Omental fat pad (tissue), 4 donors: Measurements from ENCODE around the gene KRT34. TPM values are rescaled to one million over a fixed set of nuclear protein-coding genes. Genes with fewer than 3 reads are reported as not detected.

Experiments used
- ATAC-seq: fragments of 150-250 bp; one replicate; pipeline ENCODE4 v1.9.1; 2016; ENCODE audit warnings: mild to moderate bottlenecking, moderate library complexity; ENCODE audit not compliant: low FRiP score
- DNase-seq: peaks from one replicate; pipeline ENCODE4 v3.0.0-alpha.2; 2019; ENCODE audit warnings: low spot score
- total RNA-seq, 4 donors: library from RNA; depleted of rRNA; stranded (reverse); fragments of >200 nt; gene quantifications; one replicate each; pipeline ENCODE4 v1.1.0, GENCODE V29; 2016
- TF ChIP-seq, protein P1 (sequence below), 3 donors: fragments of 450-650 bp; IDR thresholded peaks; one replicate each; pipeline ENCODE4 v1.5.1; 2016 to 2017; ENCODE audit warnings: antibody characterized with exemption in 3 of 3, mild to moderate bottlenecking in 3 of 3, moderate library complexity in 2 of 3

KRT34 gene
- total RNA-seq, 4 donors from 2014 or later: not detected

DNA sequence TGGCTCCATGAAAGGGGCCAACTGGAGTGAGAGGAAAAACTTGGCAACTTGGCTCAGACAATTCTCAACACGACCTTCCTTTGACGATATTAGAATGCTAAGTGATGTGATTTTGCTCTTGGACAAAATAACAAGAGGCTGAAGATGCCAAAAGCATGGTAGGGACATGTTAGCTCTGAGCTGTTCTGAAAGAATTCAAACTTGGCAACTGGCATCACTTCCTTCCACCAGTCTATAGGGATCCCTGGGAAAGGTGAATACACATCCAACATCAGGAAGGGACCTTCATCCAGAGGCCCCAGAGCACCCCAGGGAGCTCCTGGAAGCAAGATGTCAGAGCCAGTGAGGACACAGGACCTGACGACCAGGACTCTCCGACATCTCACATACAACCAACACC, 38.0 kb upstream of the KRT34 start:
- DNase-seq (no peak), ATAC-seq (no peak)
- TF ChIP-seq, protein P1, sequence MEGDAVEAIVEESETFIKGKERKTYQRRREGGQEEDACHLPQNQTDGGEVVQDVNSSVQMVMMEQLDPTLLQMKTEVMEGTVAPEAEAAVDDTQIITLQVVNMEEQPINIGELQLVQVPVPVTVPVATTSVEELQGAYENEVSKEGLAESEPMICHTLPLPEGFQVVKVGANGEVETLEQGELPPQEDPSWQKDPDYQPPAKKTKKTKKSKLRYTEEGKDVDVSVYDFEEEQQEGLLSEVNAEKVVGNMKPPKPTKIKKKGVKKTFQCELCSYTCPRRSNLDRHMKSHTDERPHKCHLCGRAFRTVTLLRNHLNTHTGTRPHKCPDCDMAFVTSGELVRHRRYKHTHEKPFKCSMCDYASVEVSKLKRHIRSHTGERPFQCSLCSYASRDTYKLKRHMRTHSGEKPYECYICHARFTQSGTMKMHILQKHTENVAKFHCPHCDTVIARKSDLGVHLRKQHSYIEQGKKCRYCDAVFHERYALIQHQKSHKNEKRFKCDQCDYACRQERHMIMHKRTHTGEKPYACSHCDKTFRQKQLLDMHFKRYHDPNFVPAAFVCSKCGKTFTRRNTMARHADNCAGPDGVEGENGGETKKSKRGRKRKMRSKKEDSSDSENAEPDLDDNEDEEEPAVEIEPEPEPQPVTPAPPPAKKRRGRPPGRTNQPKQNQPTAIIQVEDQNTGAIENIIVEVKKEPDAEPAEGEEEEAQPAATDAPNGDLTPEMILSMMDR (IDR thresholded peaks at IDR 0.05): no peak

- no peak for ATAC-seq
- no peak for DNase-seq
Observed at GRCh38 chr17:41419716-41420115, 37.6 kb upstream of the KRT34 start.

DNA sequence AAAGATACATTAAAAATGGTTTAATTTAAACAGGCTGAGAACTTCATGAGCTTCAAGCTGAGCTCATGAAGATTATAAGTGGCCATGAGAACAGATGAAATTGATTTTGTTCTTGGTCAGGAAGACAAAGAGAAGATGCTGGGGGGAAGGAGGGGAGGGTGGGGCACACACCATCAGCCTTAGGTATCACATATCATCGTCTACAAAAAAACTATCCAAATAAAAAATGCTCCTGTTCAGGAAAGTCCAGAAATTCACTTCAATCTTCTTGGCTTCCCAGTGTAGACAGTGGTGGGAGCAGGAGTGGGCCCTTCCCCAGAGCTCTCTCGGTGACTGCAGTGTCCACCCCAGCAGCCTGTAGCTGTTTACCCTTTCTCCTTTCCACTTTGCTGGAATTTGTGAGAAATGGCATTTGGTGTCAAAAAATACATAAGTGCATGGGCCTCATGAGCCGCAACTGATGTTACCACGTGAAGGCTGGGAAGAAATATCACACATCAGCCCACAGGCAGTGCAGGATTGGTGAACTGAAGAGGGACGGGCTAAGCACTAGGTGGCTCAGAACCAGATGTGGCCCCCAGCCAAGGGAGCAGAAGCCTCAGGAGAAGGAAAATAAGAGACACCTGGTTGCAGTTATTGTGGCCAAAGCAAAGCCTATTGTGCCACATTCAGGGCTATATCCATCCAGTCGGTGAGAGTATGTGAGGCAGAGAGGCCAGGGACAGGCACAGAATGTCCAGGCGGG, 36.2 kb upstream of the KRT34 start:
- TF ChIP-seq, protein P1 (IDR thresholded peaks at IDR 0.05): no peak
- DNase-seq (no peak), ATAC-seq (no peak)

More at GRCh38 chr17:41419716-41420115, 37.6 kb upstream of the KRT34 start:
- TF ChIP-seq, protein P1 (IDR thresholded peaks at IDR 0.05): no peak

- ATAC-seq: no peak
- TF ChIP-seq, protein P1 (IDR thresholded peaks at IDR 0.05): no peak
- no peak for DNase-seq
Observed at GRCh38 chr17:41417576-41418015, 35.5 kb upstream of the KRT34 start.

DNA sequence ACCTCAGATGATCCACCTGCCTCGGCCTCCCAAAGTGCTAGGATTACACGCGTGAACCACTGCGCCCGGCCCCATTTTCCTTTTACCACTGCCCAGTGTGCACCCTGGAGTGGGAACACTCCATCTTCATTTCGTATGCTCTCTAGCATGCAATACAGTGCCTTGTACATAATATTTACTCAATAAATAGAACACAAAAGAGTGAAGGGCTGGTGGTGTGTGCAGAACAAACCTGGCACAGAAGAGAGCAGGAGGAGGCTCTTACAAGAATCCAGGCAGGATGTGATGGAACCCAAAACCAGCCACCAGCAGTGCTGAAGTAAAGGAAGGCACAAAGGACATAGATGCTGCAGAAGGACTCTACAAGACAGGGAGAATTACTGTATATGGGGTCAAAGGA, 35.0 kb upstream of the KRT34 start:
- ATAC-seq (no peak), DNase-seq (no peak)
- TF ChIP-seq, protein P1 (IDR thresholded peaks at IDR 0.05): no peak

GRCh38 chr17:41416479-41416878, 34.4 kb upstream of the KRT34 start:
- TF ChIP-seq, protein P1 (IDR thresholded peaks at IDR 0.05): no peak
- ATAC-seq (no peak), DNase-seq (no peak)

- TF ChIP-seq, protein P1 (IDR thresholded peaks at IDR 0.05): no peak
- peak; percentile 69 for ATAC-seq
- no peak for DNase-seq
Observed at GRCh38 chr17:41415833-41416335, 33.8 kb upstream of the KRT34 start.
